ENCODE results near the gene ANKS1B.

GRCh38 chr12:98799146-98799810 is 1185.5 kb downstream of the ANKS1B start:
- TF ChIP-seq, protein P1, sequence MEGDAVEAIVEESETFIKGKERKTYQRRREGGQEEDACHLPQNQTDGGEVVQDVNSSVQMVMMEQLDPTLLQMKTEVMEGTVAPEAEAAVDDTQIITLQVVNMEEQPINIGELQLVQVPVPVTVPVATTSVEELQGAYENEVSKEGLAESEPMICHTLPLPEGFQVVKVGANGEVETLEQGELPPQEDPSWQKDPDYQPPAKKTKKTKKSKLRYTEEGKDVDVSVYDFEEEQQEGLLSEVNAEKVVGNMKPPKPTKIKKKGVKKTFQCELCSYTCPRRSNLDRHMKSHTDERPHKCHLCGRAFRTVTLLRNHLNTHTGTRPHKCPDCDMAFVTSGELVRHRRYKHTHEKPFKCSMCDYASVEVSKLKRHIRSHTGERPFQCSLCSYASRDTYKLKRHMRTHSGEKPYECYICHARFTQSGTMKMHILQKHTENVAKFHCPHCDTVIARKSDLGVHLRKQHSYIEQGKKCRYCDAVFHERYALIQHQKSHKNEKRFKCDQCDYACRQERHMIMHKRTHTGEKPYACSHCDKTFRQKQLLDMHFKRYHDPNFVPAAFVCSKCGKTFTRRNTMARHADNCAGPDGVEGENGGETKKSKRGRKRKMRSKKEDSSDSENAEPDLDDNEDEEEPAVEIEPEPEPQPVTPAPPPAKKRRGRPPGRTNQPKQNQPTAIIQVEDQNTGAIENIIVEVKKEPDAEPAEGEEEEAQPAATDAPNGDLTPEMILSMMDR (IDR thresholded peaks at IDR 0.05): no peak
- TF ChIP-seq POLR2A (IDR thresholded peaks at IDR 0.05): no peak

Data from thyroid gland (tissue), 4 donors.